ENCODE results near the gene NCAPG2. TPM values are rescaled to one million over a fixed set of nuclear protein-coding genes. Genes with fewer than 3 reads are reported as not detected.

NCAPG2 gene
- total and polyA plus RNA-seq, 2 experiments from 2014 or later = 15.6 to 17.3 TPM

GRCh38 chr7:158745057-158745715, 40.6 kb upstream of the NCAPG2 start:
- Histone ChIP-seq H3K4me3 (no peak overlapping the region), H4K20me1 (ENCODE audit: insufficient read depth) (no peaks in the 10 kb centered on the region), H3F3A (ENCODE audit: insufficient read depth) (peaks cover 18% of the 10 kb centered on the region), H3K4me2 (ENCODE audit: unreplicated experiment) (no peak overlapping the region), H3K79me2 (ENCODE audit: insufficient read depth) (no peaks in the 10 kb centered on the region), H2AFZ (no peak overlapping the region), H3K36me3 (ENCODE audit: low read depth) (peaks cover 42% of the 10 kb centered on the region; the same call in 1 of the 2 replicates), H3K9me2 (ENCODE audit: insufficient read depth) (no peaks in the 10 kb centered on the region), H3K27ac (no peak overlapping the region), H3K4me1 (ENCODE audit: insufficient read depth) (peaks cover 11% of the 10 kb centered on the region), H3K27me3 (replicated peaks; ENCODE audit: insufficient read depth) (no peaks in the 10 kb centered on the region), H3K9ac (no peak overlapping the region), H3K9me3 (ENCODE audit: low read depth) (no peaks in the 10 kb centered on the region)
- in situ Hi-C loops (cut with MboI) = no loop called here
- DNase-seq = no peak
- TF ChIP-seq EZH2phosphoT487 (IDR thresholded peaks at IDR 0.05; ENCODE audit: insufficient read depth, low read depth) = no peak
- TF ChIP-seq EZH2 (IDR thresholded peaks at IDR 0.05; ENCODE audit: insufficient read depth, poor library complexity, severe bottlenecking) = no peak
- 84 to 85% methylated on average over 10 of the region's 10 CpGs for WGBS, 2 experiments (ENCODE audit: low coverage in 1 of 2, low lambda C conversion rate in 2 of 2, missing lambda C conversion rate in 2 of 2)

GRCh38 chr7:158744070-158744469, 39.5 kb upstream of the NCAPG2 start:
- H3K79me2 ChIP-seq (ENCODE audit: insufficient read depth) = no peaks in the 10 kb centered on the region
- WGBS, 2 experiments (ENCODE audit: low coverage in 1 of 2, low lambda C conversion rate in 2 of 2, missing lambda C conversion rate in 2 of 2) = 97% methylated on average over 4 of the region's 4 CpGs
- H3K36me3 ChIP-seq (ENCODE audit: low read depth) = peaks cover 38% of the 10 kb centered on the region; the same call in 1 of the 2 replicates

GRCh38 chr7:158743219-158743618, 38.6 kb upstream of the NCAPG2 start:
- no peak for TF ChIP-seq EZH2 (IDR thresholded peaks at IDR 0.05; ENCODE audit: insufficient read depth, poor library complexity, severe bottlenecking)
- no peak for TF ChIP-seq EZH2phosphoT487 (IDR thresholded peaks at IDR 0.05; ENCODE audit: insufficient read depth, low read depth)
- Histone ChIP-seq H3K36me3 (ENCODE audit: low read depth) (peaks cover 44% of the 10 kb centered on the region; the same call in 1 of the 2 replicates), H3K27ac (no peak overlapping the region), H3F3A (ENCODE audit: insufficient read depth) (peaks cover 32% of the 10 kb centered on the region), H2AFZ (no peak overlapping the region), H3K27me3 (replicated peaks; ENCODE audit: insufficient read depth) (no peaks in the 10 kb centered on the region), H3K79me2 (ENCODE audit: insufficient read depth) (no peaks in the 10 kb centered on the region), H3K9me2 (ENCODE audit: insufficient read depth) (no peaks in the 10 kb centered on the region), H3K9ac (no peak overlapping the region), H4K20me1 (ENCODE audit: insufficient read depth) (no peaks in the 10 kb centered on the region), H3K4me1 (ENCODE audit: insufficient read depth) (peaks cover 18% of the 10 kb centered on the region), H3K4me3 (no peak overlapping the region), H3K4me2 (ENCODE audit: unreplicated experiment) (no peak overlapping the region), H3K9me3 (ENCODE audit: low read depth) (no peaks in the 10 kb centered on the region)
- in situ Hi-C loops (cut with MboI) = no loop called here
- DNase-seq = no peak
- WGBS, 2 experiments (ENCODE audit: low coverage in 1 of 2, low lambda C conversion rate in 2 of 2, missing lambda C conversion rate in 2 of 2) = 92% methylated on average over 17 of the region's 17 CpGs

More at GRCh38 chr7:158744070-158744469, 39.5 kb upstream of the NCAPG2 start:
- Histone ChIP-seq H4K20me1 (ENCODE audit: insufficient read depth) (no peaks in the 10 kb centered on the region), H3K4me2 (ENCODE audit: unreplicated experiment) (no peak overlapping the region), H3K9me2 (ENCODE audit: insufficient read depth) (no peaks in the 10 kb centered on the region), H2AFZ (no peak overlapping the region), H3K27ac (no peak overlapping the region), H3K4me3 (no peak overlapping the region), H3K9me3 (ENCODE audit: low read depth) (no peaks in the 10 kb centered on the region), H3F3A (ENCODE audit: insufficient read depth) (peaks cover 30% of the 10 kb centered on the region), H3K27me3 (replicated peaks; ENCODE audit: insufficient read depth) (no peaks in the 10 kb centered on the region), H3K9ac (no peak overlapping the region), H3K4me1 (ENCODE audit: insufficient read depth) (peaks cover 18% of the 10 kb centered on the region)
- no peak for TF ChIP-seq EZH2phosphoT487 (IDR thresholded peaks at IDR 0.05; ENCODE audit: insufficient read depth, low read depth)
- TF ChIP-seq EZH2 (IDR thresholded peaks at IDR 0.05; ENCODE audit: insufficient read depth, poor library complexity, severe bottlenecking) = no peak
- DNase-seq = no peak
- in situ Hi-C loops (cut with MboI) = no loop called here

- no peaks in the 10 kb centered on the region for H3K9me3 ChIP-seq (ENCODE audit: low read depth)
- H3K27me3 ChIP-seq (replicated peaks; ENCODE audit: insufficient read depth) = no peaks in the 10 kb centered on the region
- peaks cover 18% of the 10 kb centered on the region for H3K4me1 ChIP-seq (ENCODE audit: insufficient read depth)
- H4K20me1 ChIP-seq (ENCODE audit: insufficient read depth) = no peaks in the 10 kb centered on the region
- no peak for TF ChIP-seq EZH2 (IDR thresholded peaks at IDR 0.05; ENCODE audit: insufficient read depth, poor library complexity, severe bottlenecking)
- no peak for TF ChIP-seq EZH2phosphoT487 (IDR thresholded peaks at IDR 0.05; ENCODE audit: insufficient read depth, low read depth)
- in situ Hi-C loops (cut with MboI) = no loop called here
- H3K9ac ChIP-seq = no peak overlapping the region
- H3K79me2 ChIP-seq (ENCODE audit: insufficient read depth) = no peaks in the 10 kb centered on the region
- no peak for DNase-seq
- H3F3A ChIP-seq (ENCODE audit: insufficient read depth) = peaks cover 32% of the 10 kb centered on the region
- H3K4me2 ChIP-seq (ENCODE audit: unreplicated experiment) = no peak overlapping the region
- H3K9me2 ChIP-seq (ENCODE audit: insufficient read depth) = no peaks in the 10 kb centered on the region
- no peak overlapping the region for H2AFZ ChIP-seq
- 97% methylated on average over 19 of the region's 19 CpGs for WGBS, 2 experiments (ENCODE audit: low coverage in 1 of 2, low lambda C conversion rate in 2 of 2, missing lambda C conversion rate in 2 of 2)
- H3K4me3 ChIP-seq = no peak overlapping the region
- H3K36me3 ChIP-seq (ENCODE audit: low read depth) = peaks cover 42% of the 10 kb centered on the region; the same call in 1 of the 2 replicates
- no peak overlapping the region for H3K27ac ChIP-seq
Measured at GRCh38 chr7:158742065-158742821, 37.6 kb upstream of the NCAPG2 start.
